GM12891 (cell line): ENCODE data around the gene AK3.

Experiments used
- POLR2A ChIP-seq: IDR thresholded peaks from 2 replicates; pipeline ENCODE4 v1.6.1; 2011; ENCODE audit warnings: low read depth, low read length, control low read depth
- POLR2AphosphoS5 ChIP-seq: IDR thresholded peaks from 2 replicates; pipeline ENCODE4 v1.6.1; 2011; ENCODE audit warnings: low read depth, low read length, control low read depth
- POU2F2 ChIP-seq: IDR thresholded peaks from 2 replicates; pipeline ENCODE4 v1.6.1; 2011; ENCODE audit warnings: low read depth, mild to moderate bottlenecking, control low read depth, low read length, moderate library complexity
- SPI1 ChIP-seq: IDR thresholded peaks from 2 replicates; pipeline ENCODE4 v1.6.1; 2011; ENCODE audit warnings: low read depth, low read length, control low read depth
- TAF1 ChIP-seq: IDR thresholded peaks from 2 replicates; pipeline ENCODE4 v1.6.1; 2011; ENCODE audit warnings: low read depth, low read length, control low read depth

- TF ChIP-seq TAF1 (no peak), POLR2A (no peak), POLR2AphosphoS5 (no peak), POU2F2 (no peak), SPI1 (no peak)
These were observed 19.3 kb downstream of the AK3 start for GRCh38 chr9:4721736-4722135.
